ENCODE measurements around the gene PTPRN2.

The PTPRN2 gene

DNA sequence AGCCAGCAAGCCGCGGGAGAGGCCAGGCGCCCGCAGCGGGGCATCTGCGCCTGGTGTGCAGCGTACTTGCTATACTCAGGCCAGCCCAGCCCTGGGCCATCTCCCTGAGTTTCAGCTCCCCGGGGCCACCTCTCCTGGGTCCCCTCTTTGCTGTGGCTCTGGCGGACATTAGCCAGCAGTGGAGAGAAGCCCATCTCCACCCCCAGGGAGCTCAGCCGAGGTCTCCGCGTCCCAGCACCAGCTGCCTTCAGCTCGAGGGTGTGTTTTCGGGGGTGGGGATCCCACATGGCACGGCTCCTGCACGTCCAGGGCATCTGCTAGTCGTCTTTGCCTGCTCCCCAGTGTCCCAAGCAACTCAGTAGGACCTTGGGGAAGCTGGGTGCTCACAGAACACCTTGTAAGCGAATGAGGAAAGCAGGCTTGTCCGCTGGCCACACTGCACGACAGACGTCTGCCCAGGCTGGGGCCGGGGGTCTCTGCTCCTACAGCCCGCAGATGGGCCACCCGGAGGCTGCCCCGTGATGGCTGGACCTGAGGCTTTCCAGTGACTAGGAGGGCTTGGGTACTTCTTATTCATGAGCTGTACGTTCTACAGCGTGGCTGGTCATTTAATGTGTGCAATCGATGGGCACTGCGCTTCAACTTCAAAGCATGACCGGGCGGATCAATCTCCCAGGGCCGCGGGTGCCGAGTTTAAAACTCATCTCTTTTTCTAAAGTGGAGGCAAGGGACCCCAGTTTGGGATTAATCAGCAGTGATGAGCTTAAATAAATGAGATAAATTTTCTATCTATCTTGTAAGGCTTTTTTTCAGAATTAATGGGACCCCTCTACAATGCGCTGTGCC, 795.2 kb downstream of the PTPRN2 start:
- no peak for DNase-seq (ENCODE audit: low read depth)
- H3K4me3 ChIP-seq (ENCODE audit: low read depth, low read length), result no peak overlapping the region
- TF ChIP-seq, protein P1, sequence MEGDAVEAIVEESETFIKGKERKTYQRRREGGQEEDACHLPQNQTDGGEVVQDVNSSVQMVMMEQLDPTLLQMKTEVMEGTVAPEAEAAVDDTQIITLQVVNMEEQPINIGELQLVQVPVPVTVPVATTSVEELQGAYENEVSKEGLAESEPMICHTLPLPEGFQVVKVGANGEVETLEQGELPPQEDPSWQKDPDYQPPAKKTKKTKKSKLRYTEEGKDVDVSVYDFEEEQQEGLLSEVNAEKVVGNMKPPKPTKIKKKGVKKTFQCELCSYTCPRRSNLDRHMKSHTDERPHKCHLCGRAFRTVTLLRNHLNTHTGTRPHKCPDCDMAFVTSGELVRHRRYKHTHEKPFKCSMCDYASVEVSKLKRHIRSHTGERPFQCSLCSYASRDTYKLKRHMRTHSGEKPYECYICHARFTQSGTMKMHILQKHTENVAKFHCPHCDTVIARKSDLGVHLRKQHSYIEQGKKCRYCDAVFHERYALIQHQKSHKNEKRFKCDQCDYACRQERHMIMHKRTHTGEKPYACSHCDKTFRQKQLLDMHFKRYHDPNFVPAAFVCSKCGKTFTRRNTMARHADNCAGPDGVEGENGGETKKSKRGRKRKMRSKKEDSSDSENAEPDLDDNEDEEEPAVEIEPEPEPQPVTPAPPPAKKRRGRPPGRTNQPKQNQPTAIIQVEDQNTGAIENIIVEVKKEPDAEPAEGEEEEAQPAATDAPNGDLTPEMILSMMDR (IDR thresholded peaks at IDR 0.05; ENCODE audit: low read depth, low read length, missing control alignments), result no peak

DNA sequence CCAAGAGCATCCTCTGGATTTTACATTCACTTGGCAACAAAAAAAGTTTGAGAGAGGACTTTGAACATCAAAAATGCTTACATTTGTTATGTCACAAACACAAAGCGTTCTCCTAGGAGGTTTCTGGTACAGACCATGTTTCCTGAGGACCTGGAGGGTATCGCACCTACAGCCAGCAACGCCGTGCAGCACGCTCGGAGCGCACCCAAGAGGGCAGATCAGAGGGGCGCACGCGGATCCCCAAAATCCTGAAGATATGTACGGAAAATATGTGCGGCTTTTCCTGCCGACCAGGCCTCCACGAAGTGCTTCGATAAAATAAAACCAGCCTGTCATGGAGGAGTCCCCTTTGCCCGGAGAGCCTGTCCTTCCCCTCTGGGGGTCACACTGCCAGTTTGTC, 796.0 kb downstream of the PTPRN2 start:
- TF ChIP-seq, protein P1 (IDR thresholded peaks at IDR 0.05; ENCODE audit: low read depth, low read length, missing control alignments), result no peak
- no peak for DNase-seq (ENCODE audit: low read depth)
- H3K4me3 ChIP-seq (ENCODE audit: low read depth, low read length), result no peak overlapping the region

DNA sequence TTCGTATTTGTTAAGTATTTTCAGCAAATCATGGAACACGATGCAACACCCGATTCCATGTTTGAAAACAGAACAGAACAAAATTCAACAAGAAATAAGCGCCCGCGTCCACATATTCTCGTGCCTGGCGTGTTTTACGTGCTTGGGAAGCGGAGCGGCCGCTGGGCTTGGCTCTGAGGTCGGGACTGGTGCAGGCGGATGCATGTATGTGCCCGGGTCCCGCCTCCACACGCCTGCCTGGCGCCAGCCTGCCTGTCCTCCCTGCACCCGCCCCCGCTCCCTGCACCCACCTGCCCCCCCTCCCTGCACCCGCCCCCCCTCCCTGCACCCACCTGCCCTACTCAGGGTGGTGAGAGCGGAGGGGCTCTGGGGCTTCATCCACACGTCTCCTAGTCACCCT, 796.4 kb downstream of the PTPRN2 start:
- no peak for DNase-seq (ENCODE audit: low read depth)
- no peak overlapping the region for H3K4me3 ChIP-seq (ENCODE audit: low read depth, low read length)
- TF ChIP-seq, protein P1 (IDR thresholded peaks at IDR 0.05; ENCODE audit: low read depth, low read length, missing control alignments), result no peak

DNA sequence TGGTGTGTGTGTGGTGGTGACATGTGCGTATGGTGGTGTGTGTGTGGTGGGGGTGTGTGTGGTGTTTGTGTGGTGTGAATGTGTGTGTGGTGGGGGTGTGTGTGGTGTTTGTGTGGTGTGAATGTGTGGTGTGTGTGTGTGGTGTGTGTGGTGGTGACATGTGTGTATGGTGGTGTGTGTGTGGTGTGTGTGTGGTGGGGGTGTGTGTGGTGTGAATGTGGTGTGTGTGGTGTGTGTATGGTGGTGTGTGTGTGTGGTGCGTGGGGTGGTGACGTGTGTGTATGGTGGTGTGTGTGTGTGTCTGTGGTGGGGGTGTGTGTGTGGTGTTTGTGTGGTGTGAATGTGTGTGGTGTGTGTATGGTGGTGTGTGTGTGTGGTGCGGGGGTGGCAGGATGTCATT, 797.7 kb downstream of the PTPRN2 start:
- TF ChIP-seq, protein P1 (IDR thresholded peaks at IDR 0.05; ENCODE audit: low read depth, low read length, missing control alignments), result no peak
- no peak overlapping the region for H3K4me3 ChIP-seq (ENCODE audit: low read depth, low read length)
- no peak for DNase-seq (ENCODE audit: low read depth)

DNA sequence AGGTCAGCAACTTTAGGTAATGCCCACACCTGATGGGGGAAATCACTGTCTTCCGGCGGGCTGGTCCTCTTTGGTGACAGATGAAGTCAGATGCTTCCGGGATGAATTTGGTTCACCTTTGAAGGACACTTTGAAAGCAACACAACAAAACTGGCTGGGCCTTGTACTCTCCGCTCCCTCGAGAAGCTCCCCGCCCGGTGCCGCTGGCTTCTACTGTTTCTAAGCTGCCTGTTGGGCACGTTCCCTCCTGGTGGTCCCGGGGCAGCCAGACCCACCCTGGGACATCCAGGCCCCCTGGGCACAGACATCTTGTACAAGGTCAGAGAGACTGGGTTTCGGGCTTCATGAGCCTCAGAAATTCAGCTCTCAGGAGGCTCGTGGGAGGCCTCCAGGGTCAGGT, 798.5 kb downstream of the PTPRN2 start:
- no peak for DNase-seq (ENCODE audit: low read depth)
- TF ChIP-seq, protein P1 (IDR thresholded peaks at IDR 0.05; ENCODE audit: low read depth, low read length, missing control alignments), result no peak
- no peak overlapping the region for H3K4me3 ChIP-seq (ENCODE audit: low read depth, low read length)

DNA sequence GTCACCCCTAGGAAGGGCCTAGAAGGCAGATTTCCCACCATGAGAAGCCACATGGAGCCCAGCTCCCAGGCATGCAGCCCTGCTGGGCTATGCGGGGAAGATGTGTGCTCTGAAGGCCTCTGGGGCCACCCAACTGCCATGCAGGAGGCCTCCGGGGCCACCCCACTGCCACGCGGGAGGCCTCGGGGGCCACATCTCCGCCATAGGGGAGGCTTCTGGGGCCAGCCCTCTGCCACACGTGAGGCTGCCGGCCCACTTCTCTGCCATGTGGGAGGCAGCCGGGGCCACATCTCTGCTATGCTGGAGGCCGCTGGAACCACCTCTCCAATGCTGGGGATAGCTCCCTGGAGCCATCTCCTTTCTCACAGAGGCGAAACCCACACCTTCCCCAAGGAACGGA, 799.0 kb downstream of the PTPRN2 start:
- TF ChIP-seq, protein P1 (IDR thresholded peaks at IDR 0.05; ENCODE audit: low read depth, low read length, missing control alignments), result no peak
- no peak for DNase-seq (ENCODE audit: low read depth)
- H3K4me3 ChIP-seq (ENCODE audit: low read depth, low read length), result no peak overlapping the region

DNA sequence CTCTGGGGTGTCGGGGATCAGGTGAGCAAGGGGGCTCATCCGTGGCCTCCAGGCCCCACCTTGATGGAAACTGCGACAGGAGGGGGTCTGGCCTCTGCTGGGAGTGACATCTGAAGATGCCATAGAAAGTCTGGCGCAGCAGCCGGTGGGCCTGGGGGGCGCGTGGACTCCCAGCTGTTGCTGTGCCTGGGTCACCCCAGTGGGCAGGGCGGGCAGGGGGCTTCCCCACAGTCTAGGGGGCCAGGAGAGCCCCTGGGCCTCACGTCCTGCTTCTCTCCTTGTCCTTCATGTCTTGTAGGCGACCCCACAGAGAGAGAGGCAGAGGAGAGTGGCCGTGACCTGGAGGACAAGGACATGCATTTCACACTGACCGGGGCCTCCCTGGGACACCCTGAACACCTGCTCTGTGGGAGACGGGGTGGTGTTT, 800.3 kb downstream of the PTPRN2 start:
- DNase-seq (ENCODE audit: low read depth), result no peak
- TF ChIP-seq, protein P1 (IDR thresholded peaks at IDR 0.05; ENCODE audit: low read depth, low read length, missing control alignments), result no peak
- no peak overlapping the region for H3K4me3 ChIP-seq (ENCODE audit: low read depth, low read length)
